Progenitor cell of endocrine pancreas (in vitro differentiated cells): ENCODE data around the gene RBPJL. TPM values are rescaled to one million over a fixed set of nuclear protein-coding genes. Genes with fewer than 3 reads are reported as not detected.

Experiments used
- DNase-seq: peaks from one replicate; pipeline ENCODE4 v3.0.0; 2021; ENCODE audit warnings: low spot score; ENCODE audit not compliant: unreplicated experiment
- H3K27ac Mint-ChIP-seq: 2 replicates; pipeline ENCODE4 v1.8.0; 2021; ENCODE audit warnings: mild to moderate bottlenecking, moderate library complexity, mixed read lengths
- H3K27me3 Mint-ChIP-seq: 2 replicates; pipeline ENCODE4 v1.8.0; 2021; ENCODE audit warnings: mixed read lengths
- H3K36me3 Mint-ChIP-seq: 2 replicates; pipeline ENCODE4 v1.8.0; 2022; ENCODE audit warnings: mixed read lengths; ENCODE audit not compliant: insufficient read depth
- H3K4me1 Mint-ChIP-seq: 2 replicates; pipeline ENCODE4 v1.8.0; 2021; ENCODE audit warnings: low read depth, mixed read lengths
- H3K4me3 Mint-ChIP-seq: 2 replicates; pipeline ENCODE4 v1.8.0; 2021; ENCODE audit warnings: low read depth, mild to moderate bottlenecking, moderate library complexity, mixed read lengths
- H3K9me3 Mint-ChIP-seq: 2 replicates; pipeline ENCODE4 v1.8.0; 2021; ENCODE audit warnings: low read depth, mixed read lengths
- total RNA-seq: library from RNA; stranded (reverse); gene quantifications from 2 replicates; pipeline ENCODE4 v1.2.1, GENCODE V29; 2021
- TF ChIP-seq, protein P1 (sequence below): fragments of 200-600 bp; sonication (generic); IDR thresholded peaks from one replicate; pipeline ENCODE4 v1.5.0; 2021; ENCODE audit warnings: antibody characterized with exemption, mild to moderate bottlenecking; ENCODE audit not compliant: unreplicated experiment

The RBPJL gene
- total RNA-seq, 1 donor from 2014 or later, result 1.5 TPM

DNA sequence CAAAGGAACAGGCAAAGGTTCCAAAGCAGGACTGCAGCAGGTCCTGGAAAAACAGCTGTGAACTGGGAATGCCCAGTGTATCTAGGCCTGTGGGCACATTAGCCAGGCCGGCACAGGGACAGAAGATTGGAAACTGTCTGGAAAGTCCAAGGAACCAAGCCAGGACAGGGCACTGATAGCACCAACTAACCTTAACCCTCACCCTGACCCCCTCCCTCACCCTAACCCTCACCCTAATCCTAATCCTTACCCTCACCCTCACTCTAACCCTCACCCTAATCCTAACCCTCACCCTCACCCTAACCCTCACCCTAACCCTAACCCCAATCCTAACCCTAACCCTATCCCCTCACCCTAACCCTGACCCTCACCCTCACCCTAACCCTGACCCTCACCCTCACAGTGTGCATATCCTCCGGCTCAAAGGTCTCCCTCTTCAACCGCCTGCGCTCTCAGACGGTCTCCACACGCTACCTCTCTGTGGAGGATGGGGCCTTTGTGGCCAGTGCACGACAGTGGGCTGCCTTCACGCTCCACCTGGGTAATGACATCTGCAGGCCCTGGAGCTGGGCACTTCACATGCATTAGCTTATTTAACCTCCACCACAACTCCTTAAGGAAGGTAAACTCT lies 6.5 kb downstream of the RBPJL start:
- Mint-ChIP-seq H3K36me3 (no peaks in the 10 kb centered on the region), H3K27ac (no peak overlapping the region), H3K9me3 (no peaks in the 10 kb centered on the region), H3K4me3 (no peak overlapping the region), H3K27me3 (peaks cover 48% of the 10 kb centered on the region), H3K4me1 (no peaks in the 10 kb centered on the region)
- no peak for DNase-seq
- TF ChIP-seq, protein P1, sequence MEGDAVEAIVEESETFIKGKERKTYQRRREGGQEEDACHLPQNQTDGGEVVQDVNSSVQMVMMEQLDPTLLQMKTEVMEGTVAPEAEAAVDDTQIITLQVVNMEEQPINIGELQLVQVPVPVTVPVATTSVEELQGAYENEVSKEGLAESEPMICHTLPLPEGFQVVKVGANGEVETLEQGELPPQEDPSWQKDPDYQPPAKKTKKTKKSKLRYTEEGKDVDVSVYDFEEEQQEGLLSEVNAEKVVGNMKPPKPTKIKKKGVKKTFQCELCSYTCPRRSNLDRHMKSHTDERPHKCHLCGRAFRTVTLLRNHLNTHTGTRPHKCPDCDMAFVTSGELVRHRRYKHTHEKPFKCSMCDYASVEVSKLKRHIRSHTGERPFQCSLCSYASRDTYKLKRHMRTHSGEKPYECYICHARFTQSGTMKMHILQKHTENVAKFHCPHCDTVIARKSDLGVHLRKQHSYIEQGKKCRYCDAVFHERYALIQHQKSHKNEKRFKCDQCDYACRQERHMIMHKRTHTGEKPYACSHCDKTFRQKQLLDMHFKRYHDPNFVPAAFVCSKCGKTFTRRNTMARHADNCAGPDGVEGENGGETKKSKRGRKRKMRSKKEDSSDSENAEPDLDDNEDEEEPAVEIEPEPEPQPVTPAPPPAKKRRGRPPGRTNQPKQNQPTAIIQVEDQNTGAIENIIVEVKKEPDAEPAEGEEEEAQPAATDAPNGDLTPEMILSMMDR, result no peak

GRCh38 chr20:45313943-45314342 lies 7.3 kb downstream of the RBPJL start:
- no peaks in the 10 kb centered on the region for H3K4me1 Mint-ChIP-seq
- H3K36me3 Mint-ChIP-seq, result no peaks in the 10 kb centered on the region
- peaks cover 50% of the 10 kb centered on the region for H3K27me3 Mint-ChIP-seq
- TF ChIP-seq, protein P1, result no peak
- no peaks in the 10 kb centered on the region for H3K9me3 Mint-ChIP-seq
- no peak for DNase-seq
- H3K27ac Mint-ChIP-seq, result no peak overlapping the region
- no peak overlapping the region for H3K4me3 Mint-ChIP-seq

GRCh38 chr20:45315672-45316071 lies 9.0 kb downstream of the RBPJL start:
- Mint-ChIP-seq H3K4me1 (no peaks in the 10 kb centered on the region), H3K9me3 (no peaks in the 10 kb centered on the region), H3K36me3 (no peaks in the 10 kb centered on the region), H3K27ac (no peak overlapping the region), H3K4me3 (no peak overlapping the region), H3K27me3 (peaks cover 38% of the 10 kb centered on the region)
- TF ChIP-seq, protein P1, result no peak
- no peak for DNase-seq

GRCh38 chr20:45316150-45317080 lies 9.8 kb downstream of the RBPJL start:
- DNase-seq, result no peak
- Mint-ChIP-seq H3K4me3 (no peak overlapping the region), H3K27me3 (peaks cover 30% of the 10 kb centered on the region), H3K27ac (no peak overlapping the region), H3K36me3 (no peaks in the 10 kb centered on the region), H3K4me1 (no peaks in the 10 kb centered on the region), H3K9me3 (no peaks in the 10 kb centered on the region)
- TF ChIP-seq, protein P1, result no peak

DNA sequence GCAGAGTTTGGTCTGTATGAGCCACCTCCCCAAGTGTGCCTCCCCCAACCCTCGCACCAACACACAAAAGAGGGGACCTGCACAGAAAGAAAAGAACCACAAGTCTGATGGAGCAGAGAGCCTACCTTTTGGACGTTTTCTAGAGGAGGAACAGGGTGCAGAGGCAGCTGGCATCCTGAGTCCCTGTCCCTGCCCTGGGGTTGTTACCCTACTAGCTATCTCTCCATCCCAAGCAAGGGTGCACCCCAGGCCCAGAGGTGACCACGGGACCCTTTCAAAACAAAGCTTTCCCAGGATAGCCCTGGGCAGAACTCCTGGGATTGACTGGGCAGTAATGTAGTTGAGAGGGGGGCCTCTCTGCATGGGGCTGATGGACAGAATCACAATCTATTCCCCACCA lies 11.2 kb downstream of the RBPJL start:
- no peak for DNase-seq
- Mint-ChIP-seq H3K9me3 (no peaks in the 10 kb centered on the region), H3K4me1 (no peaks in the 10 kb centered on the region), H3K4me3 (no peak overlapping the region), H3K27ac (no peak overlapping the region), H3K27me3 (peaks cover 24% of the 10 kb centered on the region), H3K36me3 (no peaks in the 10 kb centered on the region)
- TF ChIP-seq, protein P1, result no peak
